Fibroblast of lung (primary cell): ENCODE measurements around the gene ATF1. TPM values are rescaled to one million over a fixed set of nuclear protein-coding genes. Genes with fewer than 3 reads are reported as not detected.

Experiments
- DNase-seq, 2 donors: peaks; one replicate each; pipeline versions ENCODE4 v3.0.0 to v3.0.0-alpha.2; 2010; ENCODE audit warnings: low read depth in 2 of 2
- H2AFZ ChIP-seq: 2 replicates; pipeline ENCODE4 v1.5.1; 2012; ENCODE audit warnings: low read length, control low read depth, inconsistent platforms
- H3K27ac ChIP-seq: 2 replicates; pipeline ENCODE4 v1.5.1; 2011; ENCODE audit warnings: low read length, control low read depth; ENCODE audit not compliant: insufficient read depth
- H3K27me3 ChIP-seq: 2 replicates; pipeline ENCODE4 v1.5.1; 2011; ENCODE audit warnings: mild to moderate bottlenecking, low read length; ENCODE audit not compliant: control insufficient read depth, insufficient read depth
- H3K36me3 ChIP-seq: 2 replicates; pipeline ENCODE4 v1.5.1; 2011; ENCODE audit warnings: low read length; ENCODE audit not compliant: control insufficient read depth, insufficient read depth
- H3K4me1 ChIP-seq: 2 replicates; pipeline ENCODE4 v1.5.1; 2011; ENCODE audit warnings: low read length; ENCODE audit not compliant: control insufficient read depth, insufficient read depth; ENCODE audit errors: extremely low read depth
- H3K4me2 ChIP-seq: 2 replicates; pipeline ENCODE4 v1.5.1; 2011; ENCODE audit warnings: low read length, control low read depth; ENCODE audit not compliant: insufficient read depth; ENCODE audit errors: extremely low read depth
- H3K4me3 ChIP-seq, 4 experiments: fragments of 200-600 bp in 1 of 4; sonication (generic) in 1 of 4; replicated peaks in 1 of 4; 2 replicates each; pipeline ENCODE4 v1.5.1; 2011 to 2016; ENCODE audit warnings: low read length in 4 of 4, low read depth in 3 of 4, mild to moderate bottlenecking in 3 of 4, control low read depth in 2 of 4, inconsistent platforms in 1 of 4, mixed read lengths in 1 of 4; ENCODE audit not compliant: insufficient read depth in 1 of 4; ENCODE audit errors: control extremely low read depth in 1 of 4
- H3K79me2 ChIP-seq: 2 replicates; pipeline ENCODE4 v1.5.1; 2012; ENCODE audit warnings: mild to moderate bottlenecking, low read length, inconsistent platforms; ENCODE audit not compliant: control insufficient read depth, insufficient read depth
- H3K9ac ChIP-seq: 2 replicates; pipeline ENCODE4 v1.5.1; 2011; ENCODE audit warnings: mild to moderate bottlenecking, low read length, control low read depth; ENCODE audit not compliant: insufficient read depth
- H3K9me3 ChIP-seq: 2 replicates; pipeline ENCODE4 v1.5.1; 2012; ENCODE audit warnings: low read depth, low read length; ENCODE audit not compliant: control insufficient read depth, insufficient read depth
- H4K20me1 ChIP-seq: 2 replicates; pipeline ENCODE4 v1.5.1; 2011; ENCODE audit warnings: low read length; ENCODE audit not compliant: control insufficient read depth, insufficient read depth; ENCODE audit errors: extremely low read depth
- CTCF ChIP-seq, 2 donors: IDR thresholded peaks in 1 of 2; conservative IDR thresholded peaks in 1 of 2; 1 replicate in 1 of 2; 2 replicates in 1 of 2; pipeline ENCODE4 v1.5.1; 2011 to 2012; ENCODE audit warnings: low read length in 2 of 2, control low read depth in 1 of 2, inconsistent platforms in 1 of 2, low read depth in 1 of 2, mild to moderate bottlenecking in 1 of 2
- EZH2 ChIP-seq: IDR thresholded peaks from 2 replicates; pipeline ENCODE4 v1.5.1; 2012; ENCODE audit warnings: low read length, control low read depth, mild to moderate bottlenecking; ENCODE audit errors: missing control alignments
- polyA plus RNA-seq, 2 donors: library from polyadenylated mRNA; depleted of rRNA in 1 of 2; stranded (reverse) in 1 of 2; unstranded in 1 of 2; fragments of >200 nt; gene quantifications; 2 replicates each; pipeline ENCODE4 v1.2.1, GENCODE V29; 2011 to 2012; ENCODE audit warnings: missing spikeins in 1 of 2
- total RNA-seq: library from RNA; depleted of rRNA; stranded (reverse); fragments of >200 nt; gene quantifications from 2 replicates; pipeline ENCODE4 v1.2.1, GENCODE V29; 2014

ATF1 gene
- total and polyA plus RNA-seq, 2 donors (not counting 1 experiment from before 2014, with no cell fraction given) = 40.6 to 44.8 TPM

- peak; percentile 10 to 41 for DNase-seq
- H3K36me3 ChIP-seq = peaks cover 2% of the 10 kb centered on the region
- H4K20me1 ChIP-seq = no peaks in the 10 kb centered on the region
- H3K9ac ChIP-seq = no peak overlapping the region
- no peaks in the 10 kb centered on the region for H3K27me3 ChIP-seq
- no peaks in the 10 kb centered on the region for H3K79me2 ChIP-seq
- H2AFZ ChIP-seq = no peak overlapping the region
- TF ChIP-seq CTCF (conservative IDR thresholded peaks at IDR 0.05 in 1 of 2, IDR thresholded peaks at IDR 0.05 in 1 of 2; ENCODE audit: low read depth in 1 of 2, low read length in 2 of 2) (peak; percentile 46 to 76), EZH2 (no peak)
- H3K4me3 ChIP-seq = no peak overlapping the region
- no peak overlapping the region for H3K27ac ChIP-seq
- H3K9me3 ChIP-seq = no peaks in the 10 kb centered on the region
- H3K4me2 ChIP-seq = no peak overlapping the region
- peaks cover 5% of the 10 kb centered on the region for H3K4me1 ChIP-seq
Measured at GRCh38 chr12:50734409-50735263, 29.3 kb upstream of the ATF1 start.

- no peaks in the 10 kb centered on the region for H3K79me2 ChIP-seq
- no peaks in the 10 kb centered on the region for H3K4me1 ChIP-seq
- H3K9me3 ChIP-seq = no peaks in the 10 kb centered on the region
- no peaks in the 10 kb centered on the region for H3K27me3 ChIP-seq
- H3K9ac ChIP-seq = no peak overlapping the region
- no peak overlapping the region for H2AFZ ChIP-seq
- no peak overlapping the region for H3K4me2 ChIP-seq
- H3K36me3 ChIP-seq = peaks cover 4% of the 10 kb centered on the region
- DNase-seq = no peak
- no peaks in the 10 kb centered on the region for H4K20me1 ChIP-seq
- H3K4me3 ChIP-seq = no peak overlapping the region
- no peak for TF ChIP-seq CTCF (conservative IDR thresholded peaks at IDR 0.05 in 1 of 2, IDR thresholded peaks at IDR 0.05 in 1 of 2; ENCODE audit: low read depth in 1 of 2, low read length in 2 of 2)
- TF ChIP-seq EZH2 = no peak
- H3K27ac ChIP-seq = no peak overlapping the region
Measured at GRCh38 chr12:50739611-50740010, 24.3 kb upstream of the ATF1 start.

- H2AFZ ChIP-seq = no peak overlapping the region
- H4K20me1 ChIP-seq = no peaks in the 10 kb centered on the region
- no peaks in the 10 kb centered on the region for H3K9me3 ChIP-seq
- H3K4me2 ChIP-seq = no peak overlapping the region
- no peak overlapping the region for H3K9ac ChIP-seq
- no peaks in the 10 kb centered on the region for H3K79me2 ChIP-seq
- peaks cover 4% of the 10 kb centered on the region for H3K36me3 ChIP-seq
- no peak overlapping the region for H3K4me3 ChIP-seq
- TF ChIP-seq EZH2 = no peak
- no peak for TF ChIP-seq CTCF (conservative IDR thresholded peaks at IDR 0.05 in 1 of 2, IDR thresholded peaks at IDR 0.05 in 1 of 2; ENCODE audit: low read depth in 1 of 2, low read length in 2 of 2)
- no peaks in the 10 kb centered on the region for H3K27me3 ChIP-seq
- no peak overlapping the region for H3K27ac ChIP-seq
- H3K4me1 ChIP-seq = no peaks in the 10 kb centered on the region
- peak in 1 of 2 donors; percentile 10 for DNase-seq
Measured at GRCh38 chr12:50740307-50740706, 23.6 kb upstream of the ATF1 start.
